Activated CD8-positive, alpha-beta memory T cell treated with anti-CD3 and anti-CD28 coated beads, Interleukin-2, amount 50 U/mL, for 48 hours (primary cell): Measurements from ENCODE around the gene CP.
"Not testable (repeated sequence)": the region's sequence is repeated elsewhere in the genome, so short reads cannot be mapped to it uniquely, and the experiment has no call there.

Source experiments
- DNase-seq: peaks from one replicate; pipeline ENCODE4 v3.0.0-alpha.2; 2020

Gene CP

GRCh38 chr3:149226776-149227175 is 5.1 kb upstream of the CP start:
- DNase-seq = no peak

GRCh38 chr3:149224736-149225594 is 3.3 kb upstream of the CP start:
- peak; percentile 57 for DNase-seq

- no peak for DNase-seq
These were observed 1.8 kb upstream of the CP start for GRCh38 chr3:149223461-149223820.

GRCh38 chr3:149219380-149220121 is 2.1 kb downstream of the CP start:
- not testable (repeated sequence) for DNase-seq

- no peak for DNase-seq
These were observed 4.3 kb downstream of the CP start for GRCh38 chr3:149217347-149217746.

- DNase-seq = no peak
These were observed 5.3 kb downstream of the CP start for GRCh38 chr3:149216193-149216869.

GRCh38 chr3:149215515-149215914 is 6.1 kb downstream of the CP start:
- DNase-seq = no peak

- no peak for DNase-seq
These were observed 6.9 kb downstream of the CP start for GRCh38 chr3:149214702-149215101.

GRCh38 chr3:149212386-149212785 is 9.2 kb downstream of the CP start:
- no peak for DNase-seq

GRCh38 chr3:149209431-149209830 is 12.2 kb downstream of the CP start:
- DNase-seq = no peak

- no peak for DNase-seq
These were observed 14.2 kb downstream of the CP start for GRCh38 chr3:149207475-149207874.

- no peak for DNase-seq
These were observed 17.1 kb downstream of the CP start for GRCh38 chr3:149204390-149204991.

- no peak for DNase-seq
These were observed 17.9 kb downstream of the CP start for GRCh38 chr3:149203758-149204157.

GRCh38 chr3:149199474-149199873 is 22.2 kb downstream of the CP start:
- no peak for DNase-seq

GRCh38 chr3:149198611-149199010 is 23.0 kb downstream of the CP start:
- no peak for DNase-seq

- no peak for DNase-seq
These were observed 24.0 kb downstream of the CP start for GRCh38 chr3:149197669-149198068.

GRCh38 chr3:149196805-149197592 is 24.6 kb downstream of the CP start:
- DNase-seq = not testable (repeated sequence)

- DNase-seq = no peak
These were observed 26.4 kb downstream of the CP start for GRCh38 chr3:149195221-149195620.

GRCh38 chr3:149188494-149188893 is 33.1 kb downstream of the CP start:
- no peak for DNase-seq

- DNase-seq = no peak
These were observed 34.9 kb downstream of the CP start for GRCh38 chr3:149186721-149187120.

GRCh38 chr3:149186219-149186618 is 35.4 kb downstream of the CP start:
- DNase-seq = no peak

- no peak for DNase-seq
These were observed 40.4 kb downstream of the CP start for GRCh38 chr3:149181182-149181581.
